Measurements from ENCODE around the gene COPZ1.

COPZ1 gene

GRCh38 chr12:54394281-54394719, 69.4 kb downstream of the COPZ1 start:
- TF ChIP-seq ZFX (IDR thresholded peaks at IDR 0.05) (no peak), CTCF (conservative IDR thresholded peaks at IDR 0.05) (peak; percentile 88)
- H3K27ac ChIP-seq = no peak overlapping the region

GRCh38 chr12:54394986-54395385, 70.1 kb downstream of the COPZ1 start:
- H3K27ac ChIP-seq = no peak overlapping the region
- TF ChIP-seq CTCF (conservative IDR thresholded peaks at IDR 0.05) (no peak), ZFX (IDR thresholded peaks at IDR 0.05) (no peak)

GRCh38 chr12:54395545-54395944, 70.6 kb downstream of the COPZ1 start:
- no peak overlapping the region for H3K27ac ChIP-seq
- no peak for TF ChIP-seq ZFX (IDR thresholded peaks at IDR 0.05)

- H3K27ac ChIP-seq = no peak overlapping the region
- no peak for TF ChIP-seq ZFX (IDR thresholded peaks at IDR 0.05)
- no peak for TF ChIP-seq CTCF (conservative IDR thresholded peaks at IDR 0.05)
Observed at GRCh38 chr12:54397157-54397556, 72.2 kb downstream of the COPZ1 start.

GRCh38 chr12:54398218-54398617, 73.3 kb downstream of the COPZ1 start:
- TF ChIP-seq ZFX (IDR thresholded peaks at IDR 0.05) = no peak
- TF ChIP-seq CTCF (conservative IDR thresholded peaks at IDR 0.05) = no peak
- H3K27ac ChIP-seq = no peak overlapping the region

GRCh38 chr12:54398995-54399793, 74.3 kb downstream of the COPZ1 start:
- TF ChIP-seq ZFX (IDR thresholded peaks at IDR 0.05) (no peak), CTCF (conservative IDR thresholded peaks at IDR 0.05) (peak; percentile 99)
- no peak overlapping the region for H3K27ac ChIP-seq

GRCh38 chr12:54401119-54401518, 76.2 kb downstream of the COPZ1 start:
- no peak overlapping the region for H3K27ac ChIP-seq
- no peak for TF ChIP-seq CTCF (conservative IDR thresholded peaks at IDR 0.05)
- TF ChIP-seq ZFX (IDR thresholded peaks at IDR 0.05) = no peak

Data from C4-2B (cell line).